Measurements from ENCODE around the gene KANK2. TPM values are rescaled to one million over a fixed set of nuclear protein-coding genes. Genes with fewer than 3 reads are reported as not detected.

The KANK2 gene
- total RNA-seq, 1 experiment from 2014 or later = 472 TPM

- peaks cover 56% of the 10 kb centered on the region for H3K4me1 ChIP-seq (replicated peaks)
- peak in 1 of 2 experiments; percentile 32 for DNase-seq (ENCODE audit: low read depth in 1 of 2, low spot score in 2 of 2)
Measured at GRCh38 chr19:11198769-11199424, 1.6 kb upstream of the KANK2 start.

GRCh38 chr19:11198175-11198534 lies 810 bp upstream of the KANK2 start:
- H3K9me3 ChIP-seq (replicated peaks) = no peaks in the 10 kb centered on the region
- DNase-seq (ENCODE audit: low read depth in 1 of 2, low spot score in 2 of 2) = no peak
- H3K36me3 ChIP-seq = peaks cover 45% of the 10 kb centered on the region
- H3K4me1 ChIP-seq (replicated peaks) = peaks cover 58% of the 10 kb centered on the region
- H3K4me3 ChIP-seq = peak overlapping the region; percentile 90
- H3K27me3 ChIP-seq (replicated peaks) = no peaks in the 10 kb centered on the region
- H3K27ac ChIP-seq = peak overlapping the region; percentile 23

More at GRCh38 chr19:11198769-11199424, 1.6 kb upstream of the KANK2 start:
- no peak overlapping the region for H3K27ac ChIP-seq
- peaks cover 37% of the 10 kb centered on the region for H3K36me3 ChIP-seq
- no peak overlapping the region for H3K4me3 ChIP-seq
- no peaks in the 10 kb centered on the region for H3K9me3 ChIP-seq (replicated peaks)
- no peaks in the 10 kb centered on the region for H3K27me3 ChIP-seq (replicated peaks)

- Histone ChIP-seq H3K27ac (peak overlapping the region; percentile 23), H3K27me3 (replicated peaks) (no peaks in the 10 kb centered on the region), H3K9me3 (replicated peaks) (no peaks in the 10 kb centered on the region), H3K4me3 (peak overlapping the region; percentile 90), H3K36me3 (peaks cover 57% of the 10 kb centered on the region), H3K4me1 (replicated peaks) (peaks cover 59% of the 10 kb centered on the region)
- no peak for DNase-seq (ENCODE audit: low read depth in 1 of 2, low spot score in 2 of 2)
Measured at GRCh38 chr19:11196406-11197287, 698 bp downstream of the KANK2 start.

GRCh38 chr19:11195681-11196080 lies 1.7 kb downstream of the KANK2 start:
- peak in 1 of 2 experiments; percentile 46 for DNase-seq (ENCODE audit: low read depth in 1 of 2, low spot score in 2 of 2)
- Histone ChIP-seq H3K4me1 (replicated peaks) (peaks cover 69% of the 10 kb centered on the region), H3K27ac (no peak overlapping the region), H3K9me3 (replicated peaks) (no peaks in the 10 kb centered on the region), H3K4me3 (peak overlapping the region; percentile 90), H3K27me3 (replicated peaks) (no peaks in the 10 kb centered on the region), H3K36me3 (peaks cover 67% of the 10 kb centered on the region)

GRCh38 chr19:11194656-11195558 lies 2.4 kb downstream of the KANK2 start:
- peak overlapping the region; percentile 31 for H3K27ac ChIP-seq
- no peaks in the 10 kb centered on the region for H3K9me3 ChIP-seq (replicated peaks)
- H3K36me3 ChIP-seq = peaks cover 75% of the 10 kb centered on the region
- peaks cover 76% of the 10 kb centered on the region for H3K4me1 ChIP-seq (replicated peaks)
- no peaks in the 10 kb centered on the region for H3K27me3 ChIP-seq (replicated peaks)
- peak; percentile 62 to 87 for DNase-seq (ENCODE audit: low read depth in 1 of 2, low spot score in 2 of 2)
- H3K4me3 ChIP-seq = peak overlapping the region; percentile 90

- H3K36me3 ChIP-seq = peaks cover 80% of the 10 kb centered on the region
- no peaks in the 10 kb centered on the region for H3K27me3 ChIP-seq (replicated peaks)
- H3K4me3 ChIP-seq = peak overlapping the region; percentile 90
- DNase-seq (ENCODE audit: low read depth in 1 of 2, low spot score in 2 of 2) = no peak
- no peaks in the 10 kb centered on the region for H3K9me3 ChIP-seq (replicated peaks)
- peaks cover 82% of the 10 kb centered on the region for H3K4me1 ChIP-seq (replicated peaks)
- no peak overlapping the region for H3K27ac ChIP-seq
Measured at GRCh38 chr19:11194173-11194572, 3.2 kb downstream of the KANK2 start.

GRCh38 chr19:11192957-11193939 lies 4.1 kb downstream of the KANK2 start:
- Histone ChIP-seq H3K4me3 (no peak overlapping the region), H3K4me1 (replicated peaks) (peaks cover 74% of the 10 kb centered on the region)

GRCh38 chr19:11191934-11192333 lies 5.4 kb downstream of the KANK2 start:
- H3K27me3 ChIP-seq (replicated peaks) = no peaks in the 10 kb centered on the region
- H3K9me3 ChIP-seq (replicated peaks) = no peaks in the 10 kb centered on the region
- H3K36me3 ChIP-seq = peaks cover 98% of the 10 kb centered on the region
- no peak overlapping the region for H3K4me3 ChIP-seq
- H3K4me1 ChIP-seq (replicated peaks) = peaks cover 67% of the 10 kb centered on the region
- no peak for DNase-seq (ENCODE audit: low read depth in 1 of 2, low spot score in 2 of 2)
- no peak overlapping the region for H3K27ac ChIP-seq

More at GRCh38 chr19:11192957-11193939, 4.1 kb downstream of the KANK2 start:
- no peak for DNase-seq (ENCODE audit: low read depth in 1 of 2, low spot score in 2 of 2)
- H3K27ac ChIP-seq = no peak overlapping the region
- peaks cover 89% of the 10 kb centered on the region for H3K36me3 ChIP-seq
- no peaks in the 10 kb centered on the region for H3K9me3 ChIP-seq (replicated peaks)
- H3K27me3 ChIP-seq (replicated peaks) = no peaks in the 10 kb centered on the region

GRCh38 chr19:11191273-11191755 lies 6.0 kb downstream of the KANK2 start:
- Histone ChIP-seq H3K9me3 (replicated peaks) (no peaks in the 10 kb centered on the region), H3K27me3 (replicated peaks) (no peaks in the 10 kb centered on the region), H3K4me1 (replicated peaks) (peaks cover 67% of the 10 kb centered on the region), H3K4me3 (no peak overlapping the region), H3K27ac (no peak overlapping the region), H3K36me3 (peaks cover 98% of the 10 kb centered on the region)
- peak; percentile 92 to 95 for DNase-seq (ENCODE audit: low read depth in 1 of 2, low spot score in 2 of 2)

GRCh38 chr19:11190501-11190900 lies 6.8 kb downstream of the KANK2 start:
- no peak for DNase-seq (ENCODE audit: low read depth in 1 of 2, low spot score in 2 of 2)
- Histone ChIP-seq H3K36me3 (peaks cover 100% of the 10 kb centered on the region), H3K9me3 (replicated peaks) (no peaks in the 10 kb centered on the region), H3K4me3 (no peak overlapping the region), H3K4me1 (replicated peaks) (peaks cover 65% of the 10 kb centered on the region), H3K27me3 (replicated peaks) (no peaks in the 10 kb centered on the region), H3K27ac (no peak overlapping the region)

GRCh38 chr19:11187441-11187840 lies 9.9 kb downstream of the KANK2 start:
- Histone ChIP-seq H3K27me3 (replicated peaks) (no peaks in the 10 kb centered on the region), H3K4me1 (replicated peaks) (peaks cover 34% of the 10 kb centered on the region), H3K9me3 (replicated peaks) (no peaks in the 10 kb centered on the region), H3K36me3 (peaks cover 98% of the 10 kb centered on the region), H3K27ac (no peak overlapping the region), H3K4me3 (no peak overlapping the region)
- DNase-seq (ENCODE audit: low read depth in 1 of 2, low spot score in 2 of 2) = no peak

GRCh38 chr19:11182994-11183393 lies 14.4 kb downstream of the KANK2 start:
- Histone ChIP-seq H3K27ac (no peak overlapping the region), H3K9me3 (replicated peaks) (no peaks in the 10 kb centered on the region), H3K4me1 (replicated peaks) (peaks cover 30% of the 10 kb centered on the region), H3K27me3 (replicated peaks) (no peaks in the 10 kb centered on the region), H3K36me3 (peaks cover 89% of the 10 kb centered on the region), H3K4me3 (no peak overlapping the region)
- no peak for DNase-seq (ENCODE audit: low read depth in 1 of 2, low spot score in 2 of 2)
